Calu3 (cell line): ENCODE measurements around the gene CYP27C1. TPM values are rescaled to one million over a fixed set of nuclear protein-coding genes. Genes with fewer than 3 reads are reported as not detected.
"Not testable (repeated sequence)": the region's sequence is repeated elsewhere in the genome, so short reads cannot be mapped to it uniquely, and the experiment has no call there.

Experiments used
- BruUV-seq: library from RNA; stranded (reverse); fragments of 400-500 nt; replicated peaks from 2 replicates; lab custom pipeline; 2021; lab: Mats Ljungman, UMichigan
- CTCF ChIA-PET: fragments of 300-600 bp; sonication (Branson Sonifier 250); formaldehyde crosslinking; loops from one replicate; lab custom pipeline; 2022; ENCODE audit warnings: antibody characterized with exemption; lab: Charles Lee
- DNase-seq: peaks from one replicate; pipeline ENCODE4 v3.0.0; 2022
- H3K27ac Mint-ChIP-seq: one replicate; pipeline ENCODE4 v1.8.0; 2022; ENCODE audit warnings: mixed read lengths; ENCODE audit not compliant: unreplicated experiment
- H3K27me3 Mint-ChIP-seq: one replicate; pipeline ENCODE4 v1.8.0; 2022; ENCODE audit warnings: mixed read lengths; ENCODE audit not compliant: unreplicated experiment
- H3K36me3 Mint-ChIP-seq: one replicate; pipeline ENCODE4 v1.8.0; 2022; ENCODE audit warnings: mild to moderate bottlenecking, moderate library complexity, mixed read lengths; ENCODE audit not compliant: insufficient read depth, unreplicated experiment
- H3K4me1 Mint-ChIP-seq: one replicate; pipeline ENCODE4 v1.8.0; 2022; ENCODE audit warnings: mild to moderate bottlenecking, low read depth, mixed read lengths; ENCODE audit not compliant: unreplicated experiment
- H3K4me3 Mint-ChIP-seq: one replicate; pipeline ENCODE4 v1.8.0; 2022; ENCODE audit warnings: mild to moderate bottlenecking, low read depth, moderate library complexity, mixed read lengths; ENCODE audit not compliant: unreplicated experiment
- H3K9me3 Mint-ChIP-seq: one replicate; pipeline ENCODE4 v1.8.0; 2022; ENCODE audit warnings: low read depth, mixed read lengths; ENCODE audit not compliant: unreplicated experiment
- intact Hi-C: fragments of 100-400 bp; cut with micrococcal nuclease; formaldehyde crosslinking; loops from one replicate; pipeline ENCODE4 v1.10.0; 2022; ENCODE audit not compliant: unreplicated experiment
- total RNA-seq: library from RNA; stranded (reverse); gene quantifications from 2 replicates; pipeline ENCODE4 v1.2.3, GENCODE V29; 2022
- TF ChIP-seq, protein P1 (sequence below): fragments of 200-600 bp; IDR thresholded peaks from one replicate; pipeline ENCODE4 v1.8.0; 2022; ENCODE audit warnings: antibody characterized with exemption; ENCODE audit not compliant: unreplicated experiment

Gene CYP27C1
- total RNA-seq, 1 experiment from 2014 or later = 0.07 TPM

DNA sequence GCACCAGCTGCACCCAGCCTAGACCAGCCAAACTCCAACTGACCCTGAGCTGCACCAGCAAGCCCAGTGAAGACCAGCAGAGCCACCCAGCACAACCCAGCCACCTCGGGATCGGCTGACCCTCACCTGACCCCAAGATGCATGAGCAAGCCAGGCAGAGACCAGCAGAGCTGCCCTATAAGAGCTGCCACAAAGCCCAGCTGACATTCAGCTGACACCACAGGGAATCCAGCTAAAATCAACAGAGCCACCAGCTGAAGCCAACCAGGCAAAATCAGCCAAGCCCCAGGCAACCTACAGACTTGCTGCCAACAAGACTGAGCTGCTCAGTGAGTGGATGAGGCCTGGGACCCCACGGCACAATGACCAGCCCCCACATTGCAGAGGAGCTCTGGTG, 54.6 kb downstream of the CYP27C1 start:
- H3K9me3 Mint-ChIP-seq = no peaks in the 10 kb centered on the region
- no peak overlapping the region for H3K4me3 Mint-ChIP-seq
- no peaks in the 10 kb centered on the region for H3K36me3 Mint-ChIP-seq
- H3K27me3 Mint-ChIP-seq = no peaks in the 10 kb centered on the region
- TF ChIP-seq, protein P1, sequence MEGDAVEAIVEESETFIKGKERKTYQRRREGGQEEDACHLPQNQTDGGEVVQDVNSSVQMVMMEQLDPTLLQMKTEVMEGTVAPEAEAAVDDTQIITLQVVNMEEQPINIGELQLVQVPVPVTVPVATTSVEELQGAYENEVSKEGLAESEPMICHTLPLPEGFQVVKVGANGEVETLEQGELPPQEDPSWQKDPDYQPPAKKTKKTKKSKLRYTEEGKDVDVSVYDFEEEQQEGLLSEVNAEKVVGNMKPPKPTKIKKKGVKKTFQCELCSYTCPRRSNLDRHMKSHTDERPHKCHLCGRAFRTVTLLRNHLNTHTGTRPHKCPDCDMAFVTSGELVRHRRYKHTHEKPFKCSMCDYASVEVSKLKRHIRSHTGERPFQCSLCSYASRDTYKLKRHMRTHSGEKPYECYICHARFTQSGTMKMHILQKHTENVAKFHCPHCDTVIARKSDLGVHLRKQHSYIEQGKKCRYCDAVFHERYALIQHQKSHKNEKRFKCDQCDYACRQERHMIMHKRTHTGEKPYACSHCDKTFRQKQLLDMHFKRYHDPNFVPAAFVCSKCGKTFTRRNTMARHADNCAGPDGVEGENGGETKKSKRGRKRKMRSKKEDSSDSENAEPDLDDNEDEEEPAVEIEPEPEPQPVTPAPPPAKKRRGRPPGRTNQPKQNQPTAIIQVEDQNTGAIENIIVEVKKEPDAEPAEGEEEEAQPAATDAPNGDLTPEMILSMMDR = no peak
- DNase-seq = peak; percentile 41
- H3K4me1 Mint-ChIP-seq = peaks cover 33% of the 10 kb centered on the region
- BruUV-seq = no TSS peak
- CTCF ChIA-PET = interaction anchor here (0.6 kb wide), 1 partner anchor 266 kb away, joined by 3 read pairs; no protein-coding TSS in a partner anchor
- intact Hi-C loops = loop anchor here (5.0 to 10.0 kb wide), 2 partner anchors 61 to 98 kb away; partner anchors contain the start of gene BIN1
- H3K27ac Mint-ChIP-seq = peak overlapping the region; percentile 60

DNA sequence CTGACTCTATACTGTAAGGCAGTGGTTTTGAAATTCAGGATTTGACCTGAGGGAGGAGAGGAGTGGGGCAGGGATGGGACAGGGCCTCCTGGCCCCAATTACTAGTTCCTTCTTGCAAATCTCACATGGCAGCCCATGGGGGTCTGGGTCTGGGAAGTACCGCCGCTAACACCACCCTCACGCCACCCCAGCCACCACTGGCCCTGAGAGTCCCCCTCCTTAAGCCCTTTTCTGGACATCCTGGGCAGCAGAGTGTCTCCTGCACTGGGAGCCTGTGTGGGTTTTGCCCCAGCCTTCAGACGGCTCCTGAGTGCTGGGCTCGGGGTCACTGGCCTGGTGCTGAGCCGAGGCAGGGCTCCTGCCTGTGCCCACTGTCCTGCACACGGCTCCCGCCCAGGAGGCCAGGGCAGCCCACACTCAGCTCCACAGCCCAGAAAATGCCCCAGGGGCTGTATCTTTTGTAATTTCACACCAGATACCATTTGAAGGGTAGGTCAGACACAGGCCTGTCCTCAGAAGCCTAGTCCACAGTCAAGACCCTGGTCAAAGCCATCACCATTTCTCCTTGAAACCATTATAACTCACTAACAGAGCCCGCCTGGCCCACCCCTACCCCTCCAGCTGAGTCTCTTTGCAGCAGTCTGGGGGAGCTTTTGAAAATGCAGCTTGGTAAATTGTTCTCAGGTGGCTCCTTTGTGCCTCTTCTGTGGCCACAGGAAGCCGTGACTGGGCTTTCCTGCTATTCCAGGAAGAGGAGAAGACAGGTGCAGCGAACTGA, 55.1 kb downstream of the CYP27C1 start:
- TF ChIP-seq, protein P1 = no peak
- no TSS peak for BruUV-seq
- no peak overlapping the region for H3K4me3 Mint-ChIP-seq
- H3K27me3 Mint-ChIP-seq = no peaks in the 10 kb centered on the region
- peak overlapping the region; percentile 60 for H3K27ac Mint-ChIP-seq
- H3K36me3 Mint-ChIP-seq = no peaks in the 10 kb centered on the region
- intact Hi-C loops = loop anchor here (5.0 to 10.0 kb wide), 2 partner anchors 60 to 98 kb away; partner anchors contain the start of gene BIN1
- CTCF ChIA-PET = no interaction called here
- peaks cover 27% of the 10 kb centered on the region for H3K4me1 Mint-ChIP-seq
- DNase-seq = no peak
- H3K9me3 Mint-ChIP-seq = no peaks in the 10 kb centered on the region

DNA sequence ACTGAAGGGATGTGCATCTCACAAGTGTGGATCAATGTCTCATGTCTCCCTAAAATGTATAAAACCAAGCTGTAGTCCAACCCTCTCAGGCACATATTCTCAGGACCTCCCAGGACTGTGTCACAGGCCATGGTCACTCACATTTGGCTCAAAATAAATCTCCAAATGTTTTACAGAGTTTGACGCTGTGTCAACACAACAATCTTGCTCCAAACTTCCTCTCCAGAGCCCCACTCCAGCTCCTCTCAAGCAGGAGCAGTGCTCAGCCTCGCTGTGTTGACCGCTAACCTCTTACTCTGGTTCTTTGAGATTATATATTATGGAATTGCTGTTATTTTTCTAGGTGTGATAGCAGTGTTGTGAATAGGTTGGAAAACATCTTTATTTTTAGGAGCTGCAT, 56.2 kb downstream of the CYP27C1 start:
- no peaks in the 10 kb centered on the region for H3K36me3 Mint-ChIP-seq
- intact Hi-C loops = loop anchor here (10.0 kb wide), 1 partner anchor 59 kb away; the partner anchor contains the start of gene BIN1
- peaks cover 9% of the 10 kb centered on the region for H3K27me3 Mint-ChIP-seq
- DNase-seq = no peak
- TF ChIP-seq, protein P1 = no peak
- no peak overlapping the region for H3K27ac Mint-ChIP-seq
- no peak overlapping the region for H3K4me3 Mint-ChIP-seq
- H3K4me1 Mint-ChIP-seq = peaks cover 26% of the 10 kb centered on the region
- CTCF ChIA-PET = interaction anchor here (0.6 kb wide), 1 partner anchor 59 kb away, joined by 3 read pairs; no protein-coding TSS in a partner anchor
- no TSS peak for BruUV-seq
- no peaks in the 10 kb centered on the region for H3K9me3 Mint-ChIP-seq

DNA sequence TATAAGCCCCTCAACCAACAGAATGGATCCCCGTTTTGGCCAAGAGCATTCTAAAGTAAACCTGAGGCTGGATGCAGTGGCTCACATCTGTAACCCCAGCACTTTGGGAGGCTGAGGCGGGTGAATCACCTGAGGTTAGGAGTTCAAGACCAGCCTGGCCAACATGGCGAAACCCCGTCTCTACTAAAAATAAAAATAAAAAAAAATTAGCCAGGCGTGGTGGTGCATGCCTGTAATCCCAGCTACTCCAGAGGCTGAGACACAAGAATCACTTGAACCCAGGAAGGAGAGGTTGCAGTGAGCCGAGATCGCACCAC, 57.1 kb downstream of the CYP27C1 start:
- DNase-seq, BruUV-seq, H3K9me3 Mint-ChIP-seq, H3K27ac Mint-ChIP-seq, CTCF ChIA-PET, H3K36me3 Mint-ChIP-seq, H3K4me3 Mint-ChIP-seq: not testable (repeated sequence)
- Mint-ChIP-seq H3K27me3 (peaks cover 11% of the 10 kb centered on the region), H3K4me1 (peaks cover 26% of the 10 kb centered on the region)
- intact Hi-C loops = loop anchor here (10.0 kb wide), 1 partner anchor 58 kb away; the partner anchor contains the start of gene BIN1
